Stimulated activated CD8-positive, alpha-beta memory T cell treated with anti-CD3 and anti-CD28 coated beads, Interleukin-12 subunit alpha, Interleukin-12 subunit beta, amount 100 ng/mL, for 24 hours (primary cell): ENCODE measurements around the gene CATSPER1.

Experiments
- DNase-seq: peaks from one replicate; pipeline ENCODE4 v3.0.0-alpha.2; 2020; ENCODE audit errors: extremely low read depth

Gene CATSPER1

GRCh38 chr11:65968600-65969482 is 57.4 kb downstream of the CATSPER1 start:
- DNase-seq = no peak

- DNase-seq = no peak
Measured at GRCh38 chr11:65967329-65967934, 58.8 kb downstream of the CATSPER1 start.
